Ishikawa (cell line): ENCODE measurements around the gene MAP3K8.

Source experiments
- CEBPB ChIP-seq: IDR thresholded peaks from 2 replicates; pipeline ENCODE4 v1.6.1; 2012
- CREB1 ChIP-seq: IDR thresholded peaks from 2 replicates; pipeline ENCODE4 v1.6.1; 2012; ENCODE audit warnings: low read depth
- TAF1 ChIP-seq: IDR thresholded peaks from 2 replicates; pipeline ENCODE4 v1.6.1; 2012; ENCODE audit warnings: low read depth, mild to moderate bottlenecking
- TCF12 ChIP-seq: IDR thresholded peaks from 2 replicates; pipeline ENCODE4 v1.6.1; 2012; ENCODE audit warnings: low read depth
- YY1 ChIP-seq: IDR thresholded peaks from 2 replicates; pipeline ENCODE4 v1.6.1; 2012; ENCODE audit warnings: low read depth

DNA sequence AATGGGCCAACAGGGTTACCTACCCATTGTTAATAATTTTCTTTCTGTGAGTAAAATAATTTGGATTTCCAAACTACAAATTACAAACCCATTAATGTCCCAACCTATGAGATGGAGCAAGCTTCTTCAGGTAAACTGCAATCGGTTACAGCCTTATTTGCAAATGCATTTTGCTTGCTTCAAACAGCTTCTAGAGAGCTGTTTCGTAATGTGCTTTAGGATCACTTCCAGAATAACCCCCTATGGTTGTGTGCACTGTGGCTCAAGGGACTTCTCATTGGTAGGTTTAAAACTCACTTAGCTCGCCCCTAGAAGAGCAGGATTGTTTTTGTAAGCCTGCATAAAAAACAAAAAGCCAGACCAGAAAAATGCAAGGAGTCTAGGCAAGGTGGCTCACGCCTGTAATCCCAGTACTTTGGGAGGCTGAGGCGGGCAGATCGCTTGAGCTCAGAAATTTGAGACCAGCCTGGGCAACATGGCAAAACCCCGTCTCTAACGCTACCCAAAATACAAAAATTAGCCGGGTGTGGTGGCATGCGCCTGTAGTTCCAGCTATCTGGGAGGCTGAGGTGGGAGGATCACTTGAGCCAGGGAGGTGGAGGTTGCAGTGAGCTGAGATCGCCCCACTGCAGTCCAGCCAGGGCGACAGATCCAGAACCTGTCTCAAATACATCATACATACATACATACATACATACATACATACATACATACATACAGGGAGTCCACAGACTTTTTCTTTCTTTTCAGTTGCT, 3.3 kb upstream of the MAP3K8 start:
- TF ChIP-seq CREB1 (no peak), CEBPB (no peak), TCF12 (no peak), YY1 (no peak), TAF1 (no peak)
